HEK293T (cell line): ENCODE results near the gene SPEF2.

ENCODE experiments used
- CTCF ChIA-PET: fragments of 350-600 bp; formaldehyde crosslinking; extraction: SDS; loops from one replicate; lab custom pipeline; 2021; ENCODE audit warnings: antibody characterized with exemption, inconsistent platforms; lab: Yijun Ruan, JAX
- POLR2A ChIA-PET: fragments of 350-600 bp; formaldehyde crosslinking; extraction: SDS; loops from one replicate; lab custom pipeline; 2020; ENCODE audit warnings: antibody characterized with exemption, inconsistent platforms; lab: Yijun Ruan, JAX
- DNase-seq: peaks from one replicate; pipeline ENCODE4 v3.0.0; 2012; ENCODE audit warnings: mixed read lengths; ENCODE audit errors: extremely low spot score
- ARNT ChIP-seq: fragments of 450-650 bp; IDR thresholded peaks from 2 replicates; pipeline ENCODE4 v1.6.1; 2017; ENCODE audit warnings: mild to moderate bottlenecking
- BHLHE40 ChIP-seq: fragments of 450-650 bp; IDR thresholded peaks from 2 replicates; pipeline ENCODE4 v1.6.1; 2016; ENCODE audit warnings: mild to moderate bottlenecking, moderate library complexity, borderline replicate concordance
- CTBP1 ChIP-seq: fragments of 450-650 bp; IDR thresholded peaks from 2 replicates; pipeline ENCODE4 v1.6.1; 2016; ENCODE audit warnings: borderline replicate concordance
- ELF4 ChIP-seq: fragments of 450-650 bp; IDR thresholded peaks from 2 replicates; pipeline ENCODE4 v1.6.1; 2017; ENCODE audit warnings: antibody characterized with exemption
- FOXA1 ChIP-seq: fragments of 450-650 bp; IDR thresholded peaks from 2 replicates; pipeline ENCODE4 v1.6.1; 2016; ENCODE audit warnings: mild to moderate bottlenecking
- FOXK2 ChIP-seq: fragments of 450-650 bp; IDR thresholded peaks from 2 replicates; pipeline ENCODE4 v1.6.1; 2016; ENCODE audit warnings: mild to moderate bottlenecking
- FOXM1 ChIP-seq: fragments of 450-650 bp; IDR thresholded peaks from 2 replicates; pipeline ENCODE4 v1.6.1; 2017; ENCODE audit warnings: mild to moderate bottlenecking, borderline replicate concordance
- HDGF ChIP-seq: fragments of 450-650 bp; IDR thresholded peaks from 2 replicates; pipeline ENCODE4 v1.6.1; 2017; ENCODE audit warnings: antibody characterized with exemption, borderline replicate concordance
- L3MBTL2 ChIP-seq: fragments of 450-650 bp; conservative IDR thresholded peaks from 2 replicates; pipeline ENCODE4 v1.6.1; 2016; ENCODE audit warnings: mild to moderate bottlenecking
- LEF1 ChIP-seq: fragments of 450-650 bp; IDR thresholded peaks from 2 replicates; pipeline ENCODE4 v1.6.1; 2017; ENCODE audit warnings: mild to moderate bottlenecking, borderline replicate concordance
- NFRKB ChIP-seq: fragments of 450-650 bp; IDR thresholded peaks from 2 replicates; pipeline ENCODE4 v1.6.1; 2016; ENCODE audit warnings: mild to moderate bottlenecking, moderate library complexity
- SP1 ChIP-seq: fragments of 450-650 bp; IDR thresholded peaks from 2 replicates; pipeline ENCODE4 v1.6.1; 2017
- SUZ12 ChIP-seq: fragments of 450-650 bp; IDR thresholded peaks from 2 replicates; pipeline ENCODE4 v1.6.1; 2016; ENCODE audit warnings: mild to moderate bottlenecking
- TARDBP ChIP-seq: fragments of 450-650 bp; IDR thresholded peaks from 2 replicates; pipeline ENCODE4 v1.6.1; 2016
- ZNF384 ChIP-seq: fragments of 450-650 bp; IDR thresholded peaks from 2 replicates; pipeline ENCODE4 v1.6.1; 2016
- TF ChIP-seq, protein P1 (sequence below): fragments of 450-650 bp; IDR thresholded peaks from 2 replicates; pipeline ENCODE4 v1.6.1; 2016

The SPEF2 gene

GRCh38 chr5:35660451-35660850 is 42.8 kb downstream of the SPEF2 start:
- TF ChIP-seq CTBP1: no peak
- TF ChIP-seq L3MBTL2: no peak
- TF ChIP-seq LEF1: no peak
- no peak for TF ChIP-seq FOXK2
- TF ChIP-seq TARDBP: no peak
- TF ChIP-seq ZNF384: no peak
- no peak for TF ChIP-seq HDGF
- TF ChIP-seq, protein P1, sequence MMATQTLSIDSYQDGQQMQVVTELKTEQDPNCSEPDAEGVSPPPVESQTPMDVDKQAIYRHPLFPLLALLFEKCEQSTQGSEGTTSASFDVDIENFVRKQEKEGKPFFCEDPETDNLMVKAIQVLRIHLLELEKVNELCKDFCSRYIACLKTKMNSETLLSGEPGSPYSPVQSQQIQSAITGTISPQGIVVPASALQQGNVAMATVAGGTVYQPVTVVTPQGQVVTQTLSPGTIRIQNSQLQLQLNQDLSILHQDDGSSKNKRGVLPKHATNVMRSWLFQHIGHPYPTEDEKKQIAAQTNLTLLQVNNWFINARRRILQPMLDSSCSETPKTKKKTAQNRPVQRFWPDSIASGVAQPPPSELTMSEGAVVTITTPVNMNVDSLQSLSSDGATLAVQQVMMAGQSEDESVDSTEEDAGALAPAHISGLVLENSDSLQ: no peak
- no peak for TF ChIP-seq FOXA1
- no peak for TF ChIP-seq ARNT
- no peak for TF ChIP-seq BHLHE40
- TF ChIP-seq SP1: no peak
- no peak for DNase-seq
- POLR2A ChIA-PET: no interaction called here
- CTCF ChIA-PET: interaction anchor here (0.6 to 1.8 kb wide), 2 partner anchors 9 to 189 kb away, joined by 3 to 8 read pairs; no protein-coding TSS in a partner anchor

DNA sequence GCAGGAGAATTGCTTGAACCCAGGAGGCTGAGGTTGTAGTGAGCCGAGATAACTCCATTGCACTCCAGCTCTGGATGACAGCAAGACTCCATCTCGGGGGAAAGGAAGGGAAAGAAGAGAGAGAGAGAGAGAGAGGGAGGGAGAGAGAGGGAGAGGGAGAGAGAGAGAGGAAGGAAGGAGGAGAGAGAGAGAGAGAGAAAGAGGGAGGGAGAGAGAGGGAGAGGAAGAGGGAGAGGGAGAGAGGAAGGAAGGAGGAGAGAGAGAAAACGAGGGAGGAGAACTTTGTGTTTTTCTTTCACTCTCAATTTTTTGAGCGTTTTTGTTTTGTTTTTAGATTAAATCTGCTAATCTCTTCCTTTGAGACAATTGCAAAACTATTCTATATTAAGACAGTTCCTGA is 46.9 kb downstream of the SPEF2 start:
- TF ChIP-seq HDGF: no peak
- TF ChIP-seq, protein P1: no peak
- TF ChIP-seq ARNT: no peak
- no peak for TF ChIP-seq FOXK2
- TF ChIP-seq FOXM1: no peak
- TF ChIP-seq LEF1: no peak
- no peak for TF ChIP-seq NFRKB
- no peak for TF ChIP-seq TARDBP
- no peak for TF ChIP-seq L3MBTL2
- TF ChIP-seq SUZ12: no peak
- TF ChIP-seq CTBP1: no peak
- TF ChIP-seq ZNF384: no peak
- TF ChIP-seq ELF4: no peak
- ChIA-PET CTCF (no interaction called here), POLR2A (no interaction called here)
- DNase-seq: no peak

- no peak for DNase-seq
- CTCF ChIA-PET: no interaction called here
- POLR2A ChIA-PET: no interaction called here
- TF ChIP-seq L3MBTL2 (no peak), ZNF384 (no peak), HDGF (no peak), LEF1 (no peak), CTBP1 (no peak), ARNT (no peak), ELF4 (no peak), FOXA1 (no peak), SUZ12 (no peak), FOXK2 (no peak), NFRKB (no peak), SP1 (no peak), FOXM1 (no peak), BHLHE40 (no peak), TARDBP (no peak)
- TF ChIP-seq, protein P1: no peak
Measured at GRCh38 chr5:35665096-35665495, 47.4 kb downstream of the SPEF2 start.

DNA sequence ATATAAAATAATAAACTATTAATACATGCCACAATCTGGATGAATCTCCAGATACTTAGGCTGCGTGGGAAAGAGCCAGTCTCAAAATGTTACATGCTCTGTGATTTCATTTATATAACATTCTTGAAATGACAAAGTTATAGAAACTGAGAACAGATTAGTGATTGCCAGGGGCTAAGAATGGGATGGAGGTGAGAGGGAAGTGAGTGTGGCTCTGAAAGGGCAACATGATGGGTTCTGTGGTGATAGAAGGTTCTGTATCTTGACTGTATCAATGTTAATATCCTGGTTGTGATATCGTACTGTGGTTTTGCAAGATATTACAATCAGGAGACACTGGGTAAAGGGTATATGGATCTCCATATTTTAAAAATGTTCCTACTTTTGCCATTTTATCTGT is 50.7 kb downstream of the SPEF2 start:
- TF ChIP-seq LEF1 (no peak), TARDBP (no peak), CTBP1 (no peak), NFRKB (no peak), SP1 (no peak), ARNT (no peak), ZNF384 (no peak), FOXA1 (no peak), FOXK2 (no peak), HDGF (no peak), FOXM1 (no peak), ELF4 (no peak), L3MBTL2 (no peak), SUZ12 (no peak), BHLHE40 (no peak)
- TF ChIP-seq, protein P1: no peak
- CTCF ChIA-PET: no interaction called here
- POLR2A ChIA-PET: no interaction called here

DNA sequence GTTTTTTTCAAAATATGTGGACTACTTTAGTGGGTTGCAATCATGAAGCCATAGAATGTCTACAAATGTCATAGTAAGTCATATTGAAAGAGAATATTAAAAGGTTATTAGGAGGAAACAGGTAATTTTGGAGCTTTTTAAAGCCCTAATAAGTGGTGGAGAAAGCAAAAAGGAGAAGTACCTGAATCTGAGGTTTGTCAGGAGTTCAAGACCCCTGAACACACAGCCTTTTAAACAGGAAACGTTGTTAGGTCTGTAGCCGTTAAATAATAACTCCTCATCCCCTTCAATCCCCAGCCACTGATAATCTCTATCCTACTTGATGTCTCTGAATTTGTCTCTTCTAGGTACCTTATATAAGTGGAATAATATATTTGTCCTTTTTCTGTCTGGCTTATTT is 51.1 kb downstream of the SPEF2 start:
- ChIA-PET POLR2A (no interaction called here), CTCF (no interaction called here)
- no peak for DNase-seq
- TF ChIP-seq NFRKB (no peak), FOXK2 (no peak), ZNF384 (no peak), SUZ12 (no peak), FOXA1 (no peak), SP1 (no peak), FOXM1 (no peak), BHLHE40 (no peak), L3MBTL2 (no peak), HDGF (no peak), ARNT (no peak), TARDBP (no peak)
- TF ChIP-seq, protein P1: no peak

More for the DNA sequence above, 50.7 kb downstream of the SPEF2 start:
- DNase-seq: no peak
